GM10266 (cell line): Measurements from ENCODE around the gene APBB2.

Source experiments
- DNase-seq: peaks from one replicate; pipeline ENCODE4 v3.0.0; 2012; ENCODE audit errors: extremely low spot score
- TF ChIP-seq, protein P1 (sequence below): IDR thresholded peaks from 2 replicates; pipeline ENCODE4 v1.5.1; 2012; ENCODE audit warnings: mild to moderate bottlenecking, low read depth; ENCODE audit not compliant: control insufficient read depth, insufficient read depth; ENCODE audit errors: missing control alignments

Gene APBB2

GRCh38 chr4:41079881-41080560, 134.3 kb downstream of the APBB2 start:
- TF ChIP-seq, protein P1, sequence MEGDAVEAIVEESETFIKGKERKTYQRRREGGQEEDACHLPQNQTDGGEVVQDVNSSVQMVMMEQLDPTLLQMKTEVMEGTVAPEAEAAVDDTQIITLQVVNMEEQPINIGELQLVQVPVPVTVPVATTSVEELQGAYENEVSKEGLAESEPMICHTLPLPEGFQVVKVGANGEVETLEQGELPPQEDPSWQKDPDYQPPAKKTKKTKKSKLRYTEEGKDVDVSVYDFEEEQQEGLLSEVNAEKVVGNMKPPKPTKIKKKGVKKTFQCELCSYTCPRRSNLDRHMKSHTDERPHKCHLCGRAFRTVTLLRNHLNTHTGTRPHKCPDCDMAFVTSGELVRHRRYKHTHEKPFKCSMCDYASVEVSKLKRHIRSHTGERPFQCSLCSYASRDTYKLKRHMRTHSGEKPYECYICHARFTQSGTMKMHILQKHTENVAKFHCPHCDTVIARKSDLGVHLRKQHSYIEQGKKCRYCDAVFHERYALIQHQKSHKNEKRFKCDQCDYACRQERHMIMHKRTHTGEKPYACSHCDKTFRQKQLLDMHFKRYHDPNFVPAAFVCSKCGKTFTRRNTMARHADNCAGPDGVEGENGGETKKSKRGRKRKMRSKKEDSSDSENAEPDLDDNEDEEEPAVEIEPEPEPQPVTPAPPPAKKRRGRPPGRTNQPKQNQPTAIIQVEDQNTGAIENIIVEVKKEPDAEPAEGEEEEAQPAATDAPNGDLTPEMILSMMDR = no peak
- DNase-seq = no peak

- TF ChIP-seq, protein P1 = no peak
These were observed 136.7 kb downstream of the APBB2 start for GRCh38 chr4:41077628-41078027.

DNA sequence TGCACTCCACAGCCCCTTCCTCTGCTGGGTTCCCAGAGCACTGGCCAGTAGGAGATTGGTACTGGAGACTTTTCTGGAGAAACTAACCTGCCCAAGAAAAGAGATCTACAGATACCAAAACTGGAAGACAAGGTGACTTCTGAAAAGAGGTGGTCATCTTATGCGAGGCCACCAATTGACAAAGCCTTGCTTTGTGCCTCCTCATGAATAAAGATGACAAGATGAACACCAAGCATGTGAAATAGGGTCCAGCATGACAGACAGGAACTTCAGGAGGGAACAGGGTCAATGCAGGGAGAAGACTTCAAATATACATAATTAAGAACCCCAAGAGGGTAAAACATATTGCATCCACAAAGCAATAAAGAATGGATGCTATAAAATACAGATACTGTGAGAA, 137.9 kb downstream of the APBB2 start:
- no peak for DNase-seq
- TF ChIP-seq, protein P1 = no peak

More at GRCh38 chr4:41077628-41078027, 136.7 kb downstream of the APBB2 start:
- DNase-seq = no peak

- DNase-seq = no peak
- TF ChIP-seq, protein P1 = no peak
These were observed 140.1 kb downstream of the APBB2 start for GRCh38 chr4:41074215-41074614.

DNA sequence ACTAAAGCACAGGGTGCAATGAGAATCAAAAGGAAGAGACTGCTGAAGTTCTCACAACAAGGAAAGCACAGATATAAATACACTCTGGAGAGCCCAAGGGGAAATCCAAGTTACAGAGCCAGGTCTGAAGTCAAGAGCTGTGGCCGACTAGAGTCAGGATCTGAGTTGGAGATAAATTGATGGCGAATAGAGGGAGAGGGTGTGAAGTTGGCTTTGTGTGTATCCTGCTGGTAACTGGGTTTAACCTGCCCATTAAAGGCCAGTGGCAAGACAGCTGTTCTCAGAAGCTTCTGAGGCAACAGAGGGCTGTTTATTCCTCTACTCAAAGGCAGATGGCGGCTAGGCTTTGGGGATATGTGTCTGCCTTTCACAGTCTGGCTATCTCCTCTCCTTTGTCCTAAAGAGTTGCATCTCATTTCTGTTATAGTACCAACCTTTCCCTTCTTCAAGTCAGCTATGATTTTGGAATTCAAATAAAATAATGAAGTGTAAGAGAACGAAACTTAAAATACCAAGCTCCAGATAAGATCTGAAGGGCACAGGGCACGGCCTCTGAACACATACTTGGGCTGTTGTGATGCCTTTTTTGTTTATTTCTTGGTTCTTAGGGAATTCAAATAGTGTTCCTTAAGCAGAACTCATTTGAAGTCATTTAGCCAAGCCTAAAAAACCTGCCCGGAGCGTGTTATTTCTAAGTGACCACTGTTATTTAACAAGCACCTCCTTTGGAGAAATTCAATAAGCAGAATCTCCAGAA, 142.1 kb downstream of the APBB2 start:
- TF ChIP-seq, protein P1 = no peak
- DNase-seq = no peak

DNA sequence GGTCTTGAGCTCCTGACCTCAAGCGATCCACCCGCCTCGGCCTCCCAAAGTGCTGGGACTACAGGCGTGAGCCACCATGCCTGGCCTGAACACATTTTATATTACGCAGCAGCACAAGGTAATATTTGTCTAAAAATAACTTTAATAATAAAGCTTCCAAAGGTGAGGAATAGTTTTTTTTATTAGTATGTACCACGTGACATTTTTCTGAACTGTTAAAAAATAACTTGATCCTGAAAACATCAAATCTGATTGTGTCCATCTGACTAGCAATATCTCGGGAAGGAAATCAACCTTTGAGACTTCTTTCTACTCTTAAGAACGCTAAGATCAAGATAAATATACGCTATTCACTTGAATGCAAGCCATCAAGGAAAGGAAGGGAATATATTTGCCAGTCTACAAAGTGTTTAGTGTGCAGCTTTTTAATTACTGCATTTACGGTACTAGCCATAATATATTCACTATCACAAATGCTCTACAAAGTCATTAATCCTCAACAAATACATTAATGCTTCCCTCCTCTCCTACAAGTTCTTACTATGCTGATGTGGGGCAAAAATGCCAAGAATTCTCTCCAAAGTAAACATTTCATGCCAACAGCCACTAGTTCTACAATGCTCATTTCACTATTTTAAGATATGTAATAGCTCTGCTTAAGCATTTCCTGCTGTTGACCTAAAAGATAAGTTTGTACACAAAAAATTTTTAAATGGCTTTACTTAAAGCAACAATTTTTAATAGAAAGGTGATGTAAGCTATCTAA, 143.6 kb downstream of the APBB2 start:
- TF ChIP-seq, protein P1 = no peak
- DNase-seq = no peak
